VCaP (cell line): ENCODE data around the gene ZNF550.
A peak's percentile ranks its signal among the peaks of the same experiment; 100 is the strongest.

Source experiments
- H3K27ac ChIP-seq: fragments of 450-650 bp; 2 replicates; pipeline ENCODE4 v1.5.1; 2017
- TF ChIP-seq, protein P1 (sequence below): fragments of 450-650 bp; conservative IDR thresholded peaks from 2 replicates; pipeline ENCODE4 v1.5.1; 2017; ENCODE audit warnings: mild to moderate bottlenecking, moderate library complexity

The ZNF550 gene

GRCh38 chr19:57578487-57579205 lies 19.0 kb upstream of the ZNF550 start, which contains the start of gene ZNF416:
TSS of gene ZNF416 (minus strand) at chr19:57578911. CDS start at chr19:57578704, 207 bp downstream.
- TF ChIP-seq, protein P1, sequence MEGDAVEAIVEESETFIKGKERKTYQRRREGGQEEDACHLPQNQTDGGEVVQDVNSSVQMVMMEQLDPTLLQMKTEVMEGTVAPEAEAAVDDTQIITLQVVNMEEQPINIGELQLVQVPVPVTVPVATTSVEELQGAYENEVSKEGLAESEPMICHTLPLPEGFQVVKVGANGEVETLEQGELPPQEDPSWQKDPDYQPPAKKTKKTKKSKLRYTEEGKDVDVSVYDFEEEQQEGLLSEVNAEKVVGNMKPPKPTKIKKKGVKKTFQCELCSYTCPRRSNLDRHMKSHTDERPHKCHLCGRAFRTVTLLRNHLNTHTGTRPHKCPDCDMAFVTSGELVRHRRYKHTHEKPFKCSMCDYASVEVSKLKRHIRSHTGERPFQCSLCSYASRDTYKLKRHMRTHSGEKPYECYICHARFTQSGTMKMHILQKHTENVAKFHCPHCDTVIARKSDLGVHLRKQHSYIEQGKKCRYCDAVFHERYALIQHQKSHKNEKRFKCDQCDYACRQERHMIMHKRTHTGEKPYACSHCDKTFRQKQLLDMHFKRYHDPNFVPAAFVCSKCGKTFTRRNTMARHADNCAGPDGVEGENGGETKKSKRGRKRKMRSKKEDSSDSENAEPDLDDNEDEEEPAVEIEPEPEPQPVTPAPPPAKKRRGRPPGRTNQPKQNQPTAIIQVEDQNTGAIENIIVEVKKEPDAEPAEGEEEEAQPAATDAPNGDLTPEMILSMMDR, result peak; percentile 56
- H3K27ac ChIP-seq, result peak within 1 kb of the TSS; percentile 83

- TF ChIP-seq, protein P1, result no peak
- no peak overlapping the region for H3K27ac ChIP-seq
Observed at GRCh38 chr19:57576661-57577060, 17.0 kb upstream of the ZNF550 start.

DNA sequence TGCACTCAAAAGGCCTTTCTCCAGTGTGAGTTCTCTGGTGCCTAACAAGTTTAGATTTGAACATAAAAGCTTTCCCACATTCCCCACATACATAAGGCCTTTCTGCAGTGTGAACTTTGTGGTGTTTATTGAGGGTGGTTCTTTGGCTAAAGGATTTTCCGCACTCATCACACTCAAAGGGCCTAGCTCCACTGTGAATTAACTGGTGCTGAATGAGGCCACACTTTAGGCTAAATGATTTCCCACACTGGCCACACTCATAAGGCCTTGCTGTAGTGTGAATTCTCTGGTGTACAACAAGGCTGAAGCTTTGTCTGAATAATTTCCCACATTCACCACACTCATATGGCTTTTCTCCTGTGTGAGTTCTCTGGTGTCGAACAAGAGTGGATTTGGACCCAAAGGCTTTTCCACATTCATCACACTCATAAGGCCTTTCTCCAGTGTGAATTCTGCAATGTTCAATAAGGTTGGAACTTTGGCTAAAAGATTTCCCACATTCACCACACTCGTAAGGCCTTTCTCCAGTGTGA lies 12.8 kb upstream of the ZNF550 start:
- no peak overlapping the region for H3K27ac ChIP-seq
- TF ChIP-seq, protein P1, result no peak

DNA sequence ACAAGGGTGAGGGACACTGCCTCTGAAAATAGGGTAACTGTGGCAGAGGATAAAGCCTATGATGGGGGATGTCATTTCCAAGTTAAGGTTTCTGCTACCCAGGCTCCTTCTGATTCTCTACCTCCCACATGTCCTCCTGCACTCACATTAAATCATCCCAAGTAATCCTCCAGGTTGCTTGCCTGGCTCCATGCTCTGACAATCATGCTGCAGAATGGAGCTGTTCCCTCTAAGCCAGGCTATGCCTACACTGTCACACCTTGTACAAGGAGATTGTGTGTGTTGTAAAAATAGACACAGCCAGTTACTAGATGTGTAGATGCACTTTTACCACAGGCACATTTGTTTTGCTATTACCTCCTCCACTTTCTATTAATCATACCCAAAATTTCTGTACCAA lies 11.0 kb upstream of the ZNF550 start:
- H3K27ac ChIP-seq, result no peak overlapping the region
- TF ChIP-seq, protein P1, result no peak

GRCh38 chr19:57566396-57567265 lies 7.0 kb upstream of the ZNF550 start:
- no peak overlapping the region for H3K27ac ChIP-seq
- TF ChIP-seq, protein P1, result no peak

GRCh38 chr19:57563547-57563946 lies 3.9 kb upstream of the ZNF550 start:
- TF ChIP-seq, protein P1, result no peak
- H3K27ac ChIP-seq, result no peak overlapping the region

GRCh38 chr19:57560049-57560491 lies 407 bp upstream of the ZNF550 start:
- peak overlapping the region; percentile 95 for H3K27ac ChIP-seq
- TF ChIP-seq, protein P1, result no peak
